GM19351 (cell line): ENCODE results near the gene ACSM2A.
"Not testable (repeated sequence)": the region's sequence is repeated elsewhere in the genome, so short reads cannot be mapped to it uniquely, and the experiment has no call there.

Experiments
- ATAC-seq: cut with Tn5 transposase; IDR thresholded peaks from one replicate; pipeline ENCODE4 v1.9.1; 2021; ENCODE audit warnings: mild to moderate bottlenecking, moderate library complexity; ENCODE audit not compliant: unreplicated experiment

The ACSM2A gene

DNA sequence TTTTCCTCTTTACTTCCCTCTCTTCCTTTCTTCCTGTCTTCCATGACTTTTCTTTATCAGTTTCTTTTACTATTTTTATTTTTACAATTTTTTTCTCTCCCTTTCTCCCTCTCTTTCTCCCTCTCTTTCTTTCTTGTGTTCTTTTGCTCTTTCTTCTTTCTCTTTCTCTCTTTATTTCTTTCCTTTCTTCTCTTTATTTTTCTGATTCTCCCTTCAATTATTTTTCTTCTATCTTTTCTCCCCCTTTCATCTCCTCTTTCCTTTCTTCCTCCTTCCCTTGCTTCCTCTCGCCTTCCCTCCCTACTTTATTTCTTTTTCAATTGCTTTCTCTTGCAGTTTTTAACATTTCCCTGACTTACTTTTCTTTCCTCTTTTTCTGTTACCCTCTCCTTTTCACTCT, 85.3 kb downstream of the ACSM2A start:
- not testable (repeated sequence) for ATAC-seq
